Vagina (tissue), 2 donors: ENCODE results near the gene CYP3A5.
"Not testable (repeated sequence)": the region's sequence is repeated elsewhere in the genome, so short reads cannot be mapped to it uniquely, and the experiment has no call there.

Experiments used
- CTCF ChIP-seq, 3 experiments: fragments of 450-650 bp in 2 of 3; fragments of 200-600 bp in 1 of 3; sonication (generic) in 1 of 3; IDR thresholded peaks; one replicate each; pipeline ENCODE4 v1.5.1; 2017 to 2019; ENCODE audit warnings: antibody characterized with exemption in 3 of 3, mild to moderate bottlenecking in 2 of 3, moderate library complexity in 2 of 3
- POLR2AphosphoS5 ChIP-seq, 2 donors: sonication (generic); formaldehyde crosslinking; IDR thresholded peaks; one replicate each; pipeline ENCODE4 v1.9.0; 2017; ENCODE audit warnings: antibody characterized with exemption in 2 of 2, mild to moderate bottlenecking in 2 of 2, low read depth in 1 of 2; ENCODE audit not compliant: insufficient read depth in 1 of 2

- not testable (repeated sequence) for TF ChIP-seq CTCF (IDR thresholded peaks at IDR 0.05); POLR2AphosphoS5 (IDR thresholded peaks at IDR 0.05; ENCODE audit: insufficient read depth in 1 of 2, low read depth in 1 of 2)
Measured at GRCh38 chr7:99690918-99691317, 11.1 kb upstream of the CYP3A5 start.
